GM19193 (cell line): ENCODE data around the gene SMIM13.

Experiments used
- POLR2A ChIP-seq: IDR thresholded peaks from 4 replicates; pipeline ENCODE4 v1.6.1; 2011; ENCODE audit not compliant: insufficient read depth, insufficient read length; ENCODE audit errors: extremely low read depth

Gene SMIM13

DNA sequence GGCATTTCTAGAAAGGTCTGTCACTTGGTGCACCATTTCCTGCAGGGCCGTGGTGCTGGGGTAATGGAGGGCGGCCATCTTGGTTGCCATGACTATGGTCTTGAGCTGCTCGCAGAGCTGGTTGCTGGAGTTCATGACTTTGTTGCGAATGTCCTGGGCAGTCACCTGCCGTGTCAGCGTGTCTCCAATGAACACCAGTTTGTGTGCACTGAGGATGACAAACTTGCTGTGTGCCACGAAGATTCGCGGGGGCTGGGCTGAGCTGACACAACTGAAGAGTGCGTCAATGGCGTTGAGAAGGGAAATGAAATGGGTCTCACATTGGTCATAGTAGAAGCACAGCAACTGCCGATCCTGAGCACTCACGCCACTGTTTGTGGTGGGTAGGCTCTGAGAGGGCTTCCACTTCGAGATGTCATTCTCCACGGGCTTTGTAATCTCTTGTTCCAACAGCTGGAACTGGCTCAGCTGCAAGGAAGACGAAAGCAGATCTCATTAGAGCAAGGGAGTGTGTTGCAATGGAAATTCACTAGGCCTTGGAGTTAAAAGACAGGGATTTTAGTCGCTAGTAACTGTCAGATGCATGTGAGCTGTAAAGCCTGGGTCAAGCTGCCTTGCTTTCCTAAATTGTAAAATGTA is 91.7 kb downstream of the SMIM13 start:
- no peak for TF ChIP-seq POLR2A

DNA sequence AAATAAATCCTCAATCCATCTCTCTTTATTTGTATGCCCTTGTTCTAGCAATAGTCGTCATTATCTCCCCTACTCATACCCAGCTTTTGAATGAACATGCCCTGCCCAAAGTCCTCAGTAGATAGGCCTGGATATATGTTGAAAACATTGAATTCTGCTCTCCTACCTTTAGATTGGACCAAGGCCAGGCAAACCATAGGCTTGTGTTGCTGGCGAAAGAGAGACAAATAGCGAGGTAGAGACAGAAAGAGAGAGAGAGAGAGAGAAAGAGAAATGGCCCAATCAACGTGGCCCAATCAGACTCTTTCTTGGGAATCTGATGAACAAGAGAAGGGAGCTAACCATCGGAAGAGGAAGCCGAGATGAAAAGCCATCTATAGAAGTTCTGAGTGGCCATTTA is 93.7 kb downstream of the SMIM13 start:
- no peak for TF ChIP-seq POLR2A
